UCSD-AML1 (cell line): ENCODE results near the gene AUTS2.

Source experiments
- DNase-seq: peaks from one replicate; lab custom pipeline; 2025; ENCODE audit not compliant: unreplicated experiment; lab: John Stamatoyannopoulos, UW

AUTS2 gene

GRCh38 chr7:70434376-70434775, 836.1 kb downstream of the AUTS2 start:
- no peak for DNase-seq

GRCh38 chr7:70434821-70435220, 836.5 kb downstream of the AUTS2 start:
- DNase-seq: no peak

GRCh38 chr7:70435634-70436033, 837.4 kb downstream of the AUTS2 start:
- DNase-seq: no peak

- no peak for DNase-seq
These were observed 838.6 kb downstream of the AUTS2 start for GRCh38 chr7:70436790-70437350.

- no peak for DNase-seq
These were observed 841.4 kb downstream of the AUTS2 start for GRCh38 chr7:70439651-70440050.

GRCh38 chr7:70446448-70447143, 848.3 kb downstream of the AUTS2 start:
- no peak for DNase-seq

GRCh38 chr7:70448312-70448906, 850.1 kb downstream of the AUTS2 start:
- no peak for DNase-seq

- no peak for DNase-seq
These were observed 852.5 kb downstream of the AUTS2 start for GRCh38 chr7:70450731-70451130.

- DNase-seq: no peak
These were observed 857.6 kb downstream of the AUTS2 start for GRCh38 chr7:70455925-70456324.

GRCh38 chr7:70456719-70457118, 858.4 kb downstream of the AUTS2 start:
- no peak for DNase-seq

GRCh38 chr7:70457482-70457881, 859.2 kb downstream of the AUTS2 start:
- no peak for DNase-seq

GRCh38 chr7:70457883-70458680, 859.8 kb downstream of the AUTS2 start:
- no peak for DNase-seq

GRCh38 chr7:70458745-70459144, 860.5 kb downstream of the AUTS2 start:
- DNase-seq: no peak

- DNase-seq: no peak
These were observed 861.3 kb downstream of the AUTS2 start for GRCh38 chr7:70459546-70459945.

- DNase-seq: no peak
These were observed 861.8 kb downstream of the AUTS2 start for GRCh38 chr7:70460071-70460470.

- no peak for DNase-seq
These were observed 862.3 kb downstream of the AUTS2 start for GRCh38 chr7:70460562-70460961.

GRCh38 chr7:70463352-70463938, 865.2 kb downstream of the AUTS2 start:
- no peak for DNase-seq

GRCh38 chr7:70466725-70467364, 868.6 kb downstream of the AUTS2 start:
- no peak for DNase-seq

- no peak for DNase-seq
These were observed 872.5 kb downstream of the AUTS2 start for GRCh38 chr7:70470746-70471145.

- no peak for DNase-seq
These were observed 874.4 kb downstream of the AUTS2 start for GRCh38 chr7:70472601-70473237.
